Astrocyte of the spinal cord (primary cell): Measurements from ENCODE around the gene PRDM5.

Experiments
- DNase-seq: peaks from one replicate; pipeline ENCODE4 v3.0.0; 2011; ENCODE audit warnings: low read depth, low spot score
- H3K4me3 ChIP-seq: 2 replicates; pipeline ENCODE4 v1.5.1; 2011; ENCODE audit warnings: low read depth, mild to moderate bottlenecking, low read length, moderate library complexity
- in situ Hi-C: cut with HindIII; loops from 2 replicates; pipeline ENCODE4 v1.10.0; 2017; ENCODE audit warnings: low sequenced_read_pairs
- TF ChIP-seq, protein P1 (sequence below): IDR thresholded peaks from 2 replicates; pipeline ENCODE4 v1.5.1; 2012; ENCODE audit warnings: low read depth, mild to moderate bottlenecking, low read length, inconsistent platforms

PRDM5 gene

DNA sequence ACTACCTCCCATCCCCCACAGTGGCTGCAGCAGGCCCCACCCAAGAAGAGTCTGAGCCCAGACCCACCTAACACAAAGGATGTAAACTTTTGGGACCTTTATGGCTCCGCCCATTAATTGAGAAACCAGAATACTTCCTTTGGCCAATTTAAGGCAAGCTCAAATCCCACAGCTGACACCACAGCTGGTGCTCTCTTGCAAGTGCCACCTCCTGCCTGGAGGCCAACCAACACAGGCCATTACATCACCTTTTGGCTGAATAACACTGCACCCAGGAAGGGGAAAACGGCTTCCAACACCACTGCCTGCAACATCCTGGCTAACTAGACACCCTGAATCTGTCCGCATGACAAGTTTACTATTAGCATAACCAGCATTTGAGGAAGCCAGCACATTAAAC lies 248.8 kb downstream of the PRDM5 start:
- no peak for DNase-seq
- TF ChIP-seq, protein P1, sequence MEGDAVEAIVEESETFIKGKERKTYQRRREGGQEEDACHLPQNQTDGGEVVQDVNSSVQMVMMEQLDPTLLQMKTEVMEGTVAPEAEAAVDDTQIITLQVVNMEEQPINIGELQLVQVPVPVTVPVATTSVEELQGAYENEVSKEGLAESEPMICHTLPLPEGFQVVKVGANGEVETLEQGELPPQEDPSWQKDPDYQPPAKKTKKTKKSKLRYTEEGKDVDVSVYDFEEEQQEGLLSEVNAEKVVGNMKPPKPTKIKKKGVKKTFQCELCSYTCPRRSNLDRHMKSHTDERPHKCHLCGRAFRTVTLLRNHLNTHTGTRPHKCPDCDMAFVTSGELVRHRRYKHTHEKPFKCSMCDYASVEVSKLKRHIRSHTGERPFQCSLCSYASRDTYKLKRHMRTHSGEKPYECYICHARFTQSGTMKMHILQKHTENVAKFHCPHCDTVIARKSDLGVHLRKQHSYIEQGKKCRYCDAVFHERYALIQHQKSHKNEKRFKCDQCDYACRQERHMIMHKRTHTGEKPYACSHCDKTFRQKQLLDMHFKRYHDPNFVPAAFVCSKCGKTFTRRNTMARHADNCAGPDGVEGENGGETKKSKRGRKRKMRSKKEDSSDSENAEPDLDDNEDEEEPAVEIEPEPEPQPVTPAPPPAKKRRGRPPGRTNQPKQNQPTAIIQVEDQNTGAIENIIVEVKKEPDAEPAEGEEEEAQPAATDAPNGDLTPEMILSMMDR: no peak
- no peak overlapping the region for H3K4me3 ChIP-seq
- in situ Hi-C loops: no loop called here

DNA sequence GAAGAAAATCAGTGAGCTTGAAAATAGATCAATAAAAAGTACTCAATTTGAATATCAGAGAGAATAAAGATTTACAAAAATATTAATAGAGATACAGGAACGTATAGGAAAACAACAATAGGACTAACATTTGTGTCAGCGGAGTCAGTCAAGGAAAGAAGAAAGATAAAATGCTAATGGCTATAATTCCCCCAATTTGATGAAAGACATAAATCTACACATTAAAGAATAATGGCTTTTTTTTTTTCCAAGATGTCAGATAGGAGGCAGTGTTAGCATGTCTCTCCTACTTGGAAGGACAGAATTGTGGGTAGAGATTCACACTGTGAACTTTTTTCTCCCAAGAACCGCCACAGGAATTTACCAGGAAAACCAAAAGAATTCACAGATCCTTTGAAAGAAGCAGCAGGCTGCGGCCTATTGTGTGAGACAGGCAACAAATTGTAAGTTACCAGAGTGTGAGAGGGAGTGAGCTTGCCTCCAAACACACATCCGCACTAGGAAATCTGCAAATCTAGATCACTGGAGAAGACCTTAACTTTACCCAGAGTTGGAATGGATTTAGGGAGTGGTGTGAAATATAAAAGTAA lies 249.9 kb downstream of the PRDM5 start:
- DNase-seq: no peak
- H3K4me3 ChIP-seq: no peak overlapping the region
- TF ChIP-seq, protein P1: no peak
- in situ Hi-C loops: no loop called here

GRCh38 chr4:120672076-120672475 lies 250.4 kb downstream of the PRDM5 start:
- no peak for DNase-seq
- TF ChIP-seq, protein P1: no peak
- no peak overlapping the region for H3K4me3 ChIP-seq
- in situ Hi-C loops: no loop called here

GRCh38 chr4:120671538-120671937 lies 251.0 kb downstream of the PRDM5 start:
- in situ Hi-C loops: no loop called here
- DNase-seq: no peak
- TF ChIP-seq, protein P1: no peak
- no peak overlapping the region for H3K4me3 ChIP-seq

GRCh38 chr4:120667102-120667501 lies 255.4 kb downstream of the PRDM5 start:
- TF ChIP-seq, protein P1: no peak
- no peak for DNase-seq
- in situ Hi-C loops: no loop called here
- H3K4me3 ChIP-seq: no peak overlapping the region

- DNase-seq: no peak
- in situ Hi-C loops: no loop called here
Measured at GRCh38 chr4:120664851-120665250, 257.7 kb downstream of the PRDM5 start.

More at GRCh38 chr4:120664851-120665250, 257.7 kb downstream of the PRDM5 start:
- no peak overlapping the region for H3K4me3 ChIP-seq
- TF ChIP-seq, protein P1: no peak
